IPS DF 19.7 (cell line): ENCODE data around the gene PRKCH.

ENCODE experiments used
- DNase-seq: peaks from one replicate; pipeline ENCODE4 v3.0.0-alpha.2; 2013; ENCODE audit warnings: low read depth, low spot score

PRKCH gene

DNA sequence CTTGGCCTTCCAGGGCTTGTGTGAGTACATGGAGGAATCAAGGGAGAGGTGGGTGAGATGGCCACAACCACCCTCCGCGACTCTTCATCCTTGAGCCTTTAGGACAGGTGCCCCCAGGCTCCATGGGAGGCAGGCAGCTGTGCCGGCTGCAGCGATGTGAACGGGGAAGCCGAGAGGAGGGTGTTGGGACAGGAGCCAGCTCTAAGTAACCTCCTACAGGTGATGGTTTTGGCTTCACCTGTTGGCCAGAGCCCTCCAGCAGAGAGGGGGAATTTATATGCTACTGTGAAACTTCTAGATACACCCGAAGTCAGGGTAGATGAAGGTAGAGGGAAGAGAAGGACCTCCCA is 241.8 kb downstream of the PRKCH start:
- DNase-seq = no peak

DNA sequence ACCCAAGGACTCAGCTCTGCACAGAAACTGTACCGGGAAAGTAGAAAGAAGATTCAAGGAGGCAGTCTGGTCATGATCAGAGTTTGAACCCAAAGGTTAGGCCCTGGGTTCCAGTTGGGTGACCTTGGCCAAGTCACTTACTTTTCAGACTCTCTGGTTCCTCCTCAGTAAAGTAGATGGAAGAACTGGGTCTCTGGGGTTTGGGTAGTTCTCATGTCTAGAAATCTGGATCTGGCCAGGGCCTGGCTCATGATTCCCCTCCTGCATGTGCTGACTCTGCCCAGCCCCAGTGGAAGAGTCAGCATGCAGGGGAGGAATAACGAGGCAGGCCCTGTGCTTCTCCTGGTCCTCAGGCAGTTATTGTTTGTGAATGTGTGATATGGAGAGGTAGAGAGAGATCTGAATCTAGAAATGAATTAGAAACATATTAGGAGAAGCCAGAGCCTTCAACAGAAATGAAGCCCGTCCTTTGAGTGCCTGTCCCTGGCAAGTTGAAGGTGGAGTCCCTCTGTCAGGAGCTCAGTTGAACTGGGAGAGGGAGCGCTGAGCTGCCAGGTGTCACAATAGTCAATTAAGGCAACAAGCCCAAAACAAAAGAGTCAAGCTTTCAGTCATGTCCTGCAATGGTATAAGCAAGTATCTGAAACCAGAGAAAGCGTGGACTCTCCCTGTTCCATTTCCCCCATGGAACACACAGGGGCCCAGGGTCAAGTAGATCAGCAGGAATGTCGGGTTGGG is 242.7 kb downstream of the PRKCH start:
- DNase-seq = no peak

DNA sequence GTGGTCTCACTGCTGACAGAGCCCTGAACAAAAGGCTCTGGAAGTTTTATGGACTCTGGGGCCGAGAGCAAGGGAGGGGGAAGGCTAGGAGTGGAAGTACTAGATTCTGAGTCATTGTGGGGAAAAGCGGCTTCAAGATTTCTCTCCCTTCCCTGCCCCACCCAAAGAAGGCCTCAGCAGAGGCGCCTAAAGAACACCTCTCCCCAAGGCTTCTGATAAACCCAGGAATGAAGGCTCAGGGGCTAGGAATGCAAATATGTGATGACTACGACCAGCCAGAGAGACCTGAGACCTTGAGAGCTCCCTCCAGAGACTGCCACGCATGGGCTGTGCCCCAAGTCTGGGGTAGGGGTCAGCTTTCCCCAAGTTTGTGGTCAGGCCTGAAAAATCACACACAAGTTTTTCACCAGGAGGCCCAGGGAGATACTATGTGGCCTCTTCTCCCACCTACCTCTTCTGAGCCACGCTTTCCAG is 243.3 kb downstream of the PRKCH start:
- DNase-seq = no peak

DNA sequence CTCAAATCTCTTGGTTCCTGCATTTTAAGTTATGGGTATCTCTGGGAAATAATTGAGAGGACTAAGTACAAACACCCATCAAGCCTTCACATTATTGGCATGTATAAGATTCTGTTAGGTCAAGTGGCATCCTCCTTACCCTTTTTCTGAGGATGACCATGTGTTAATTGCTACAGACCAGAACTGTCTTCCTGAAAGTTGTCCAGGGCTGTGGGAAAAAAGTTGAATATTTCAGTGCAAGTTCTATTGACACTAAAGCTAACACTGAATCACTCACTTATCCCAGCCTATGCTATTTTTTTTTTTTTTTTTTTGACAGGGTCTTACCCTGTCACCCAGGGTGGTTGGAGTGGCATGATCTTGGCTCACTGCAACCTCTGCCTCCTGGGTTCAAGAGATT is 243.8 kb downstream of the PRKCH start:
- DNase-seq = no peak

DNA sequence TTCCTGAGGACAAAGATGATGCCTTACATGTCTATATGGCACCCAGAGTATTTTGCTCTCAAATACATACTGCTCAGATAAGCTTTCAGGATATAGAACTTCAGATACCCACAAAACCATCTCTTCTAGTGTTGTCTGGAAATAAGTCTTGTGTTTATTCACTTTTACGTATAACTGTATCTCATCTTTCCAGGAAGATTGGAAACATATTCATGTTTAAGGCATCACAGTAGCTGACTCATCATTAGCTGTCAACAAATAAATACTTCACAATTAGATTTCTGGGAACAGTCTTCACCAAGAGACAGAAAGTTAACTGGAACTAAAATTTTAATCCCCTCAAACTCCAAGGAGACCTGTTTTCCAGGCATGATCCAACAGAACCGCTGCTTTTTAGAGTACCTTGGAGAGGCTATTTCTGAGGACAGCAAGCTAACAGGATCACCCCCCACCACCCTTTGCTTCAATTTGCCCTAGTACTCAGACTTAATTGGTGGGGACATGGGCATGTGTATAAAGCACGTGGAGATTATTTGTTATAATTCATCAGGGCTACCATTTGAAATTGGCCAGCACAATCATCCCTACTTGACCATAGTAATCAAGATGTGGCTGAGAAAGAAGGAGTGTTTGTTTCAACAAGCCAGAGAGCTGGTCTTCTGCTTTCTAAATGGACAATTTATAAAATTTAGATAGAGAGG is 244.6 kb downstream of the PRKCH start:
- no peak for DNase-seq

DNA sequence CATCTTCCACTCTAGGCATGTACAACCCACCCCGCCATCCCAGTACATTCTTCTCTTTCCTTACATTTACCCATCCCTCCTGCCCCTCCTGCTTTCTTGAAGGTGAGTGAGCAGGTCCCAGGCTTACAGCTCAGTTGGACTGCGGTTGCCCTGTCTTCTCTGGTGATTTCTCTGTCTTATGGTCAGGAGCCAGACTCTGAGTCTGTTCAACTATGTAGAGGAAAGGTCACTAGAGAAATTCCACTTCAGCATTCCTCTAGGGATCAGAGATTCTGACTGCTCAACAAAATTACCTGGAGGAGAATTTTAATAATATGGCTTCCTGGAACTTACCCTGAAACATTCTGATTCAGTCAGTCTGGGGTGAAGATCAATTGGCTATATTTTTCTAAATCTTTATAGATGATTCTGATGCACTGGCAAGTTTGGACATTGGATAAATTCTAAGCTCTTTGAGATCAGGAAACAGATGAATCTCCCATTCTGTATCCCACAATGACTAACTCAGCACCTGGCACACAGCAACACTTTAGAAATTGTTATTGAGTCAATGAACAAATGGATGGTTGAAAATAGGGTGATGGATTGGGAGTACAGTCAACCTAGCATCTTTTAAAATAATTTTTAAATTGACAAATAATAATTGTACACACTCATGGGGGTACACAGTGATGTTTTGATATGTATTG is 245.3 kb downstream of the PRKCH start:
- DNase-seq = no peak

DNA sequence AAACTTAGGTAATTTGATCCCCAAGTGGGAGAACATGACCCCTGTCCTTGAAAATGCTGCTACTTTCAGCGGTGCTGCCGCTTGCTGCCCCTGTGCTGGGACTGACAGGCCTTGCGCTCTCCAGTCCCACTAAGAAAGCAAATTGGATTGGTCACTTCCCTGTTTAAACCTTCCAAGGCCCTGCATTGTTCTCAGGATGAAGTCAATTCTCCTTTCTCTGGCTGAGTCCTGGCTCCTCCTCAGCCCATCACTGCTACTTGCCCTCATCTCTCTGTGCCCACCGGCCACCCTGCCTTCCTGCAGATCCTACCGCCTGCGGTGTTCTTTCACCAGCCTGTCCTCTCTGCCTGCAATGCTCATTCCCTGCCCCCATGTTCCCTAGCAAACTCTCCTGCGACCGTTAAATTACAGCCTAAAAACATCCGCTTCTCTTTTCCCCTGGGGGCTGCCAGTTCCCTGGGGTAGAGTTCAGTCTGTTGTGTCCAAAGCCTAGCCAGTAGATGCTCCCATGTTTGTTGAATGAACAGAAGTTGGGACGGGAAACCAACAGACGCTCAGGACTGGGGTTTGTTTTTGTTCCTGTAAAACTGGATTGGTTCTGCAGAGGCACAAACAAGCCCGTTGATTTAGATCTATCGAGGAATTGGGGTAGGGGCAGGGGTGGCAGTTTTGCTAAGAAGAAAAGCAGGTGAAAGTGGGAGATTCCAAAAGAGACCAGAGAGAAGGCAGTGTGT is 246.6 kb downstream of the PRKCH start:
- DNase-seq = no peak

DNA sequence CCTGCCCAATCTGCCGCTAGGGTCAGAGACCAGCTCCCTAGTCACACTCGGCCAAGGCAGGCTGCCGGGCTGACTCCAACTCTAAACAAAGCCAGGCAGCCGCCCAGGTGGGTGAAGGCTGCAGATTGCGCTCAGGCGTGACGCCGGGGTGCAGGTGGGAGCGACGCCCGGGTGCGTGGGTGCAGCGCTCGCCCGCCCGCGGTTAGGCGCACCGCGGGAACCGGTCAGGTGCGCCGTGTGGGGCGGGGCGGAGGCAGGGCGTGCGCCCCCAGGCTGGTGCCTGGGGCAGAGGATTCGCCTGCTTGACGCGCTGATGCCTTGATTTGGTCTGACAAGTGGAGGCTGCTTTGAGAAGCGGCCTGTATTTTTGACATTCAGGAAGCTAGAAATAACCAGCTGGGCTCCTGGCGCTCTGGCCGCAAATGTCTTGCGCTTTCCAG is 247.2 kb downstream of the PRKCH start:
- DNase-seq = no peak

DNA sequence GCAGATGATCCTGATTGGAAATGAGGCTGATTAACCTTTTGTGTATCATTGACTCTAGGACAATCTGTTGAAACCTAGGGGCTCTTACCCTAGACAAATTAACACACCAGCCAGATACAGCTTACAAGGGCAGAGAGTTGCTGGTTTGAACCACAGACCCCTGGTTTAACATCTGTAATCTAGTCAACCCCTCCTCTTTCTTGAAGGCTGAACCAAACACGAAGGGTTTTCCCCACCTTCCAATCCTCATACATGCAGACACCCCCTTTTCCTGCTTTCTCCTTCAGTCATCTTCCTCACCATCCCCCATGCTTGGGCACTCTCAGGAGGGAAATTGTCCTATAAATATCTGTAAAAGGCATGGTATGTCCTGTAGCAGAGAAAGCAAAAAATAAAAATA is 247.9 kb downstream of the PRKCH start:
- DNase-seq = no peak

DNA sequence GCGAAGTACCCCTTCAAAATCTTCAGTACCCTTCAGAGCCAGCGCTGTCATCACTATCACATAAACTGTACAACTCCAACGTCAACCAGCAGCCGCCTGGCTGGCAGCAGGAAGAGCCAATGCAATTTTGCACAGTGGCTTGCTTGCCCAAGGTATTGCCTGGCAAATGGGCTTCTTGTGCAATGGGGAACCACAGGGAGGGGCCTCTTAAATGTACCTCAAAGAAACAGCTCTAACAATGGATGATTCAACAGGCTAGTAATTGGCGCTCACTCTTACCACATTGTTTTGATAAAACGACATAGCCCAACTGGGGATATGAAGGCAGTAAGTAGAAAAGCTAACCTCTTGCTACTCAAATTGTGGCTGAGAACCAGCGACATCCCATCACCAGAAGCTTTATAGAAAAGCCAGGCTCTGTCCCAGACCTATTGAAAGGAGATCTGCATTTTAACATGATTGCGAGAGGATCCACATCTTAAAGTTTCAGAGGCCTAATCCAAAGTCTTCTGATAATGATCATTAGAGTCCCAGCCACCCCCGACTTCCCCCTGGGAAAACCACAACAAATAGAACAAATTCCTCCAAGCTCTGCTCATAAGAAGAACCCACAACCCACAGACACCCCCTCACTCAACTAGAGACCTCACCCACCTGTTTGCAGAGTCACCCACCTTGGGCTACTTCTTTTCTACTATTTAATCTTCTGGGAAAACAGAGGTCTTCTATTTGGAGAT is 248.6 kb downstream of the PRKCH start:
- no peak for DNase-seq

DNA sequence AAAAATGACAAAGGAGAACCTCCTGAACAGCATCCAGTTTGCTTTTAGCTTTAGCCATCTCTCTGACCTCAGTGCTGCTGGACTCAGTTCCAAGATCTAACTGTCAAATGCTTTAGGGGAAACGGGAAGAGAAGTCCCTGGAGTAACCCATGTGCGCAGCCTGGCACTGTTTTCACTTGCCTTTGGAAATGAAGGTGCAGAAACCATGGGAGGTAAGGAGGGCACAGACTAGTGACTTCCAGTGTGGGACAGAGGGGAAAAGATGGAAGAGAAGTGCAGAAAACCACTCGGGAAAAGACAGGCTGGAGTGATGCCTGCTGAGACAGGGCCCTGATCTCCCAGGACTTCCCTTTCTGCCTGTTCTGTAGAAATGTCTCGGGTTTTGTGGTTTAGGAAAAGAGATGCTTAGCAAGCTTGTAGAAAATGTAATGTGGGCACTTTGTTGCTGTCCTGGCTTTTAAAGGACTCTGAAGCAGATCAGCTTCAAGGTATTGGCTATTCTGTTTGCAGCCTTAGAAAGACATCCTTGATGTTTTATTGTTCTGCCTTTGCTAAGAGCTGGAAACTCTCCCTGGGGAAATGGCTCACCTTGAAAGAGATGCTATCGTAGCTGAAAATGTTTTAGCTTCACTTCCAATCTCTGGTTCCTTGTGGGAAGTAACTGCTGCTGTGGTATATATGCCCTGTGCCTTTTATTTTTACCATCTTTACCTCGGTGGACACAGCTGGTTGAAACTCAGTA is 249.3 kb downstream of the PRKCH start:
- DNase-seq = no peak

DNA sequence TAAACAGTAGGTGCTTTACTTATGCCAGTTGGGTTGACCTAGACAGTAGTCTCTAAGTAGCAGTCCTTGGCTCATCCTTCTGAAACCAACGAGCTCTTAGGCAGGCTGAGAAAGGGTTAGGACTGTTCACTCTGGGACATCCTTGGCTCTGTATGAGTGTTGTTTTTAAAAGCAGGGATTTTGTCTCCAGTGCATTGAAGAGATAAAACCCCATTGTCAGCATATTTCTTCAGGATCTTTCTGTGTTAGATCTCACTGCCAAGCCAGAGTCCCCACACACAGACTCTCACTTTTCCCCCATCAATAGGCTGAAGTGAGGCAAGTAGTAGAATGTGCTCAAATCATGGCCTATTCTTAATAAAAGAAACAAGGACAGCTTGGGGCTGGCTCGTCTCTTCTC is 250.5 kb downstream of the PRKCH start:
- DNase-seq = no peak

DNA sequence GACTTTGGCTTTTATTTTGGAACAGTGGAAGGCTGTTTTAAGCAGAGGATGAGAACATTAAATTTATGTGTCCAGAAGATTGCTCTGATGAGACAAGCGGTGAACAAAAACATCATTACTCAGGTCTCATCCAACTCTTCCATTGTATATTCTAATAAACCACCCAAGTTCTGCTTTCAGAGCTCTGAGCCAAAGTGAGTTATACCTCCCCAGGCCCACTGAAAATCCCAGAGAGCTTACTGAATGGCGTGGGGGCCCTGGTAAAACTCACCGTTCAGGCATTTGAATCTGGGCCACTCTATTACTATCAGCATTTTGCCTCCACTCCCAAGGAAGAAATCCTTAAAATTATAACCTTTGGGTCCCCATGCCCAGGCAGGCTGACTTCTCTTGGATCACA is 251.9 kb downstream of the PRKCH start:
- DNase-seq = no peak

DNA sequence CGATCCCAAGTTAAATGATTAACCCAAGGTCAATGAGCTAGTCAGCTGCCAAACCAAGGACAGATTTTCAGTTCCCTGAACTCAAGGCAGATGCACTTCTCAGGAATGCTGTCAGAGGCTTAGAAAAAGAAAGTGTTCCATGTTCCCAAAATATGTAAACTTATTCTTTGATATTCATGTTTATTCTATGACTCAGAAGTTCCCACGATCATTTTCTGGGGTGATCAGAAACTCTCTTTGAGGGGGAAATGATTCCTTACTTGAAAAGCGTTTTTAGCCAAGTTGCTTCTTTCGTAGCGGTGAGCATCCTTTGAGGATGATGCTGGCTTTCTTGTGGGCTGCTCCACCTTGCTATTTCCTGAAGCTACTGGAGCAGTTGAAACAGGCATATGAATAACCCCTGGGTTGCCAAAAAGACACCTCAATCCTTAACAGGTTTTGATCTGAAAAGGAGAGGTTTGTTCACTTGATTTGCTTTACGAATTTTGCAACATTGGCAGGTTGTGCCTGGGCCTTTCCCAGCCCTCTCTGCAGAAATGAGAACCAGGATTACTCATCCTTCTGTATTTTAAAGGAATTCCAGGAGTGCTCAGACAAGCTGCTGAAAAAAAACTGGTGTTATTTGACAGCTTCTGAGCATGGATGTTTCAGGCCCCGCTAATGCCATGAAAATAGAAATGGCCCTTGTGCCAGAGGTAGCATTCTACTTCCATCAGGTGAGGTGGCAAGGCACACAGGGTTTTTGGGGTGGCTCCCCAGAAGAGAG is 252.6 kb downstream of the PRKCH start:
- DNase-seq = no peak

DNA sequence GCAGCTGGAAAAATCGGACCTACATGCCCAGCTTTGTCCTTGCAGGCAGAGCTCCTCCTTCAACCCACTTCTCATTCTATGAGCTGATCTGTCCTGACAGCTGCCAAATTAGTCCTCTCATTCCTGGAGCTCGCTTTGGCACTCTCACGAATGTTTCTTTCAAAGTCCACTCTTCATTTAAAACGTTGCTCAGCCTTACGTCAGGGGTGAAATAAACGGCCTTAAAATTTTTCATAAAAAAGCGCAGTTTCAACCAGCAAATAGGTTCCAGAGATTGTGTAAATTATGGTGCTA is 253.1 kb downstream of the PRKCH start:
- no peak for DNase-seq

DNA sequence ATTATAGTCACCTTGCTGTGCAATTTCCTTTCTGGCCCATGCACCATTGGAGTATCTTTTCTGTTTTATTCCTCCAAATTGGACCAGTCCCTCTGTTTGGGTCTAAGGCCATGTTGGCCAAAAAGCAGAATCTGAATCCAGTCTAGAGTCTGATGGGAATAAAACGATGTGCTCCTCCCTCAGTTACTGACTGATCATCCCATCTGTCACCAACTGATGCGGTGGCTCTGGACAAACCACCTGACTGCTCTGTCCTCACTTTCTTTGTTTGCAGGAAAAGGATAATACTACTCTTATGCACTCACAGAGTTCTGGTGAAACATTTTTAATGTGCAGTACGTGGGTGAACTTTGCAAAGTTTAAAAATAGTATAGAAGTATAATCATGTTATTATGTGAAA is 253.7 kb downstream of the PRKCH start:
- DNase-seq = no peak

DNA sequence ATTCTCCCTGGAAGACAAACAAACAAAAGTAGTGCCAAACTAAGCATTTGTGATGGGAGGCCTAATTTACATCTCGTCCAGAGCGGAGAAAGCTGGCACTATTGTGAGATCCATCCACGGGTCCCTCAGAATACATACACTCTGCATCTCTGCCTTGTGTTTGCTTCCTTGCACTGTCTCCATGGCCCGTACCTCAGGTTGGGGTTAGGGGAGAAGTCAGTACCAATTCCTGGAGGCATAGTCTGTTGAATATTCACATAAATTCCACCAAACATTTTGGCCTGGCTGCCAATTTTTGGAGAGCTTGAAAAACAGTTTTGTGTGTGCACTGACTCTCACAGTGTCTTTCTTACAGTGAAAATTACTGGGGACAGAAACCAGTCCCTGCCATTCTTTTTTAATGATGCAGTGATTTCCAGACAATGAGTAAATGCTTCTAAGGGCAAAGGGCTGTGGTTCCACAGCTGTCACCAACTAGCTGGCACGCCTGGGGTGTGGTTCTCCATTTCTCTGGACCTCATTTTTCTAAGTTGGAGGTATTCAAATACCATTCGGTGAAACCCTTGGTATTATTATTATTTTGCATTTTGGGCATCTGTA is 254.3 kb downstream of the PRKCH start:
- DNase-seq = no peak

DNA sequence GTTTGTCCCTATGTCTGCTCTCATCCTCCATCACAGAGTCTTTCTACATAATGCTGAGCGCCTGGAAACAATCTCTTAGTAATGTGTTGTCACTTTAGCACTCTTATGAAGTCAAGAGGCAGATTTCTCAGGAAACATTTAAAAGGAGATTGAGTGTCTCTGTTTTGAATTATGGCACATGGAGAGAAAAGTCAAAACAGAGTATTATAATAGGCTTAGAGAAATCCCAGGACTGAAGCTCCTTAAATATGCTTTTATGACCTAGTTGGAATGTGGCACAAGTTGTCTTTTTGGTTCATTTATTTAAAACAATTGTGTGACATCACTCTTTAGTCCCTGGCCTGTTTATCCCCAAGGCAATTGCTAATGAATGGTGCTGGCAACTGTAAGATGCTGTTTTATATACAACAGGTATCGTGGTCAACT is 256.1 kb downstream of the PRKCH start:
- DNase-seq = no peak

DNA sequence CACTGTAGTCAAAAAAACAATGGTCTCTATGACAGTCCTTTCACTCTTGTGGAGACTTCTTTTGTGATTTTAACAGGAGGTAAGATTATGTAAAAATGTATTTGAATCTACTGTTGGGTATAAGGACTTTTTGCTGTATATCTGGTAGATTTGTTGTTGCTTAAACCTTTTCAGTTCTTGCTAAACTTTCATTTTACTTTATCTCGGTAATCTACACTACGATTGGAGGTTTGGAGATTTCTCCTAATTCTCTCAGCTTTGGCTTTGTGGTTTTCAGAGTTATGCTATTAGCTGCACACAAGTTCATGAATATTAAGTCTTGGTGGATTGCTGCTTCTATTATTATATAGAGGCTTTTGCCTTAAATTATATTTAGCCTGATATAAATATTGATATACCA is 257.4 kb downstream of the PRKCH start:
- no peak for DNase-seq

DNA sequence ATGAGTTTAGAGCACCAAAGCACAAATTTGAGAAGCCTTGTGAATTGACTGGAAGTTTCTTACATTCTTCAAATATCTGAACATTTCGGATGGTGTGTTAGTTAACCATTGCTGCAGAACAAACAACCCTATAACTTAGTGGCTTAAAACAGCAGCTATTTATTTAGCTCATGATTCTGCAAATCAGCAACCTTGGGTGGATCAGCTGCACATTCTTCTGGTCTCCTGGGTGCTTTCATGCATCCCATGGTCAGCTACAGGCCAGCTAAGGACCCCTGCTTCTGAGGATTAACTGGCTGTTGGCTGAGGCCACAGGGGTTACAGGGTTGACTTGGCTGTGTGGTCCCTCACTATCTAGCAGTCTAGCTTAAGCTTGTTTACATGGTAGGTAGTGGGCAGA is 260.0 kb downstream of the PRKCH start:
- DNase-seq = no peak
